HUES6 (cell line): ENCODE measurements around the gene KDM6B.
A peak's percentile ranks its signal among the peaks of the same experiment; 100 is the strongest.

Experiments
- H3K27ac ChIP-seq: 2 replicates; pipeline ENCODE4 v1.7.0; 2013; ENCODE audit warnings: low read depth, mild to moderate bottlenecking, low read length, inconsistent platforms
- H3K27me3 ChIP-seq: 2 replicates; pipeline ENCODE4 v1.6.1; 2013; ENCODE audit warnings: low read length; ENCODE audit not compliant: control insufficient read depth, insufficient read depth
- H3K36me3 ChIP-seq: 2 replicates; pipeline ENCODE4 v1.6.1; 2013; ENCODE audit warnings: low read length; ENCODE audit not compliant: control insufficient read depth, insufficient read depth
- H3K4me1 ChIP-seq: 2 replicates; pipeline ENCODE4 v1.6.1; 2013; ENCODE audit warnings: low read length; ENCODE audit not compliant: control insufficient read depth, insufficient read depth
- H3K4me3 ChIP-seq: 2 replicates; pipeline ENCODE4 v1.5.1; 2013; ENCODE audit warnings: low read depth, low read length
- H3K9ac ChIP-seq: one replicate; pipeline ENCODE4 v1.6.1; 2013; ENCODE audit warnings: mild to moderate bottlenecking, low read length
- H3K9me3 ChIP-seq: 2 replicates; pipeline ENCODE4 v1.6.1; 2013; ENCODE audit warnings: low read depth, low read length; ENCODE audit not compliant: control insufficient read depth, insufficient read depth

Gene KDM6B

GRCh38 chr17:7864995-7865650 lies 31.1 kb downstream of the KDM6B start:
- no peak overlapping the region for H3K9ac ChIP-seq
- H3K9me3 ChIP-seq: no peaks in the 10 kb centered on the region
- no peaks in the 10 kb centered on the region for H3K4me1 ChIP-seq
- no peaks in the 10 kb centered on the region for H3K27me3 ChIP-seq
- no peak overlapping the region for H3K4me3 ChIP-seq
- no peak overlapping the region for H3K27ac ChIP-seq
- H3K36me3 ChIP-seq: peaks cover 20% of the 10 kb centered on the region

- no peak overlapping the region for H3K27ac ChIP-seq
- no peaks in the 10 kb centered on the region for H3K4me1 ChIP-seq
- H3K9ac ChIP-seq: no peak overlapping the region
- H3K4me3 ChIP-seq: no peak overlapping the region
- H3K27me3 ChIP-seq: no peaks in the 10 kb centered on the region
- H3K36me3 ChIP-seq: peaks cover 8% of the 10 kb centered on the region; the same call in 1 of the 2 replicates
- no peaks in the 10 kb centered on the region for H3K9me3 ChIP-seq
Observed at GRCh38 chr17:7867881-7868329, 33.9 kb downstream of the KDM6B start.

GRCh38 chr17:7873051-7873450 lies 39.0 kb downstream of the KDM6B start:
- no peaks in the 10 kb centered on the region for H3K4me1 ChIP-seq

GRCh38 chr17:7875804-7876370 lies 41.9 kb downstream of the KDM6B start:
- no peak overlapping the region for H3K27ac ChIP-seq

More at GRCh38 chr17:7873051-7873450, 39.0 kb downstream of the KDM6B start:
- Histone ChIP-seq H3K9me3 (no peaks in the 10 kb centered on the region), H3K27me3 (no peaks in the 10 kb centered on the region), H3K36me3 (no peaks in the 10 kb centered on the region), H3K4me3 (no peak overlapping the region), H3K27ac (no peak overlapping the region), H3K9ac (no peak overlapping the region)

GRCh38 chr17:7878234-7878633 lies 44.2 kb downstream of the KDM6B start:
- no peak overlapping the region for H3K9ac ChIP-seq
- H3K9me3 ChIP-seq: no peaks in the 10 kb centered on the region
- H3K36me3 ChIP-seq: peaks cover 29% of the 10 kb centered on the region
- H3K27me3 ChIP-seq: no peaks in the 10 kb centered on the region
- no peak overlapping the region for H3K4me3 ChIP-seq
- H3K4me1 ChIP-seq: no peaks in the 10 kb centered on the region; the same call in 1 of the 2 replicates
- no peak overlapping the region for H3K27ac ChIP-seq

More at GRCh38 chr17:7875804-7876370, 41.9 kb downstream of the KDM6B start:
- Histone ChIP-seq H3K36me3 (peaks cover 16% of the 10 kb centered on the region), H3K27me3 (no peaks in the 10 kb centered on the region), H3K9ac (no peak overlapping the region), H3K4me1 (no peaks in the 10 kb centered on the region), H3K9me3 (no peaks in the 10 kb centered on the region), H3K4me3 (no peak overlapping the region)

- H3K36me3 ChIP-seq: peaks cover 29% of the 10 kb centered on the region
- H3K9me3 ChIP-seq: no peaks in the 10 kb centered on the region
- no peak overlapping the region for H3K9ac ChIP-seq
- no peaks in the 10 kb centered on the region for H3K27me3 ChIP-seq
- H3K4me1 ChIP-seq: peaks cover 7% of the 10 kb centered on the region; the same call in 1 of the 2 replicates
- H3K4me3 ChIP-seq: no peak overlapping the region
- no peak overlapping the region for H3K27ac ChIP-seq
Observed at GRCh38 chr17:7880076-7880868, 46.3 kb downstream of the KDM6B start.

GRCh38 chr17:7881276-7882054 lies 47.4 kb downstream of the KDM6B start:
- H3K9me3 ChIP-seq: no peaks in the 10 kb centered on the region
- peaks cover 29% of the 10 kb centered on the region for H3K36me3 ChIP-seq
- peaks cover 7% of the 10 kb centered on the region; the same call in 1 of the 2 replicates for H3K4me1 ChIP-seq
- H3K9ac ChIP-seq: peak overlapping the region; percentile 12
- H3K4me3 ChIP-seq: no peak overlapping the region
- peaks cover 11% of the 10 kb centered on the region; the same call in 1 of the 2 replicates for H3K27me3 ChIP-seq
- H3K27ac ChIP-seq: no peak overlapping the region

- Histone ChIP-seq H3K9ac (peak overlapping the region; percentile 12), H3K9me3 (no peaks in the 10 kb centered on the region), H3K27ac (no peak overlapping the region), H3K36me3 (peaks cover 29% of the 10 kb centered on the region), H3K4me3 (no peak overlapping the region), H3K4me1 (peaks cover 10% of the 10 kb centered on the region), H3K27me3 (peaks cover 12% of the 10 kb centered on the region; the same call in 1 of the 2 replicates)
Observed at GRCh38 chr17:7882068-7882467, 48.1 kb downstream of the KDM6B start.

- Histone ChIP-seq H3K4me3 (no peak overlapping the region), H3K36me3 (peaks cover 29% of the 10 kb centered on the region), H3K27ac (no peak overlapping the region)
Observed at GRCh38 chr17:7882629-7883028, 48.6 kb downstream of the KDM6B start.

More at GRCh38 chr17:7882629-7883028, 48.6 kb downstream of the KDM6B start:
- Histone ChIP-seq H3K4me1 (peaks cover 14% of the 10 kb centered on the region), H3K9ac (no peak overlapping the region), H3K27me3 (peaks cover 12% of the 10 kb centered on the region; the same call in 1 of the 2 replicates), H3K9me3 (no peaks in the 10 kb centered on the region)
